Neural crest cell (in vitro differentiated cells): ENCODE measurements around the gene FLCN. TPM values are rescaled to one million over a fixed set of nuclear protein-coding genes. Genes with fewer than 3 reads are reported as not detected.
A peak's percentile ranks its signal among the peaks of the same experiment; 100 is the strongest.

Source experiments
- DNase-seq: peaks from one replicate; pipeline ENCODE4 v3.0.0; 2021; ENCODE audit warnings: low read depth, mixed read lengths, low spot score
- H3K27ac Mint-ChIP-seq: one replicate; pipeline ENCODE4 v1.8.0; 2021; ENCODE audit warnings: mild to moderate bottlenecking, mixed read lengths; ENCODE audit not compliant: unreplicated experiment
- H3K27me3 Mint-ChIP-seq: 2 replicates; pipeline ENCODE4 v1.8.0; 2021; ENCODE audit warnings: low read depth, mild to moderate bottlenecking, mixed read lengths
- H3K36me3 Mint-ChIP-seq: 2 replicates; pipeline ENCODE4 v1.8.0; 2021; ENCODE audit warnings: low read depth, mild to moderate bottlenecking, mixed read lengths
- H3K4me1 Mint-ChIP-seq: 2 replicates; pipeline ENCODE4 v1.8.0; 2021; ENCODE audit warnings: mixed read lengths
- H3K4me3 Mint-ChIP-seq: one replicate; pipeline ENCODE4 v1.8.0; 2021; ENCODE audit warnings: mild to moderate bottlenecking, mixed read lengths
- H3K9me3 Mint-ChIP-seq: 2 replicates; pipeline ENCODE4 v1.8.0; 2021; ENCODE audit warnings: mixed read lengths
- CTCF ChIP-seq: fragments of 200-600 bp; sonication (generic); conservative IDR thresholded peaks from 2 replicates; pipeline ENCODE4 v1.5.0; 2021; ENCODE audit warnings: antibody characterized with exemption, mild to moderate bottlenecking
- total RNA-seq: library from RNA; stranded (reverse); gene quantifications from 2 replicates; pipeline ENCODE4 v1.2.1, GENCODE V29; 2021

The FLCN gene
- total RNA-seq, 1 donor from 2014 or later, result 38.7 TPM

- H3K27ac Mint-ChIP-seq, result no peak overlapping the region
- no peak overlapping the region for H3K4me3 Mint-ChIP-seq
- H3K36me3 Mint-ChIP-seq, result peaks cover 14% of the 10 kb centered on the region
- H3K9me3 Mint-ChIP-seq, result no peaks in the 10 kb centered on the region
- TF ChIP-seq CTCF, result no peak
- no peaks in the 10 kb centered on the region for H3K27me3 Mint-ChIP-seq
- no peak for DNase-seq
- H3K4me1 Mint-ChIP-seq, result peaks cover 12% of the 10 kb centered on the region
Observed at GRCh38 chr17:17172001-17172939, 64.7 kb downstream of the FLCN start.

DNA sequence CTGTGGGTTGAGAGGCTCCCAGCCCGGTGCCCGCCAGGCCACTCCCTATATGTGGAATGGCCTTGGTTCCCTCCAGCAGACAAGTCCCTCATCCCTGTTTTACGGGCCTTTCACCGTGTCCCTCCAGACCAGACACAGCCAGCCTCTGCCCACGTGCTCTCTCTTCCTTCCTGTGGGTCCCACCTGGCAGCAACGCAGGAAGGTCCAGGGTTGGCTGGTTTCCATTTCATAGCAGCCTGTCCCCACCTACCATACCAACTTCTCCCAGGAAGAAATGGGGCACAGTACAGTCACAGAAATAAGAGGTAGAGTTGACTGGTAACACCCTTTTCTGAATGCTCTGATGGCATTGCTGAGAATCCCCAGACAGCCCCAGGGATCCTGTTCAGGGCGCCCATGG lies 65.8 kb downstream of the FLCN start:
- Mint-ChIP-seq H3K4me1 (peaks cover 12% of the 10 kb centered on the region), H3K27ac (no peak overlapping the region), H3K27me3 (no peaks in the 10 kb centered on the region), H3K4me3 (peak overlapping the region; percentile 44), H3K36me3 (peaks cover 11% of the 10 kb centered on the region), H3K9me3 (no peaks in the 10 kb centered on the region)
- no peak for TF ChIP-seq CTCF
- DNase-seq, result no peak

DNA sequence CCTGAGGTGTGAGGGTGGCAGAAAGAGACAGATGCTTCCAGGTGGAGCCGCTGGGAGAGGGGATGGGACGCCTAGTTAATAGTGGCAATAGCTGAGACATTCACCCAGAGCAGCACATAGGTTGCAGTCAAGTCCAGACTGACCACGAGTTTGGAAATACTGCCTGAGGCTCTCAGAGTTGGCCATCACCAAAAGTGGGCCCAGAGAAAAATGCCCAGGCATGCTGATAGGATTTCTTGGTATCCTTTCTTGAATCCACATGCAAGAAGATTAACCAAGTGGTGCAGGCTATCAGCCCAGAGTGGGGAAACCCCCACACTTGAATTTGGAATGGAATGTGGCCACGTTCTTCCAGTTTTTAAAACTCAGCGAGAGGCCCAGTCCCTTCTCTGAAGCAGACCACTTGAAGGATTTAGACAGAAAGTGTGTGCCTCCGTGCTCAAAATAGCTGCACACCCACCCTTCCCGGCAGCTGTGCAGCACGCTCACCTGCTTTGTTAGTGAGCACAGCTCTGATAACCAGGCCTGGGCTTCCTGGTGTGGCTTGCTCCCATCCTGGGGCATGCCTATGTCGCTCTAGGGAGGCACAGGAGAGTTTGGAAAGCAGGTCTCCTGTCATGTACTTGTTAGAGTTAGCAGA lies 66.5 kb downstream of the FLCN start:
- Mint-ChIP-seq H3K36me3 (peaks cover 9% of the 10 kb centered on the region), H3K27ac (no peak overlapping the region), H3K4me3 (no peak overlapping the region), H3K27me3 (no peaks in the 10 kb centered on the region), H3K9me3 (no peaks in the 10 kb centered on the region), H3K4me1 (peaks cover 12% of the 10 kb centered on the region)
- TF ChIP-seq CTCF, result no peak
- no peak for DNase-seq

- no peak overlapping the region for H3K27ac Mint-ChIP-seq
- H3K4me3 Mint-ChIP-seq, result no peak overlapping the region
- peaks cover 12% of the 10 kb centered on the region for H3K4me1 Mint-ChIP-seq
- no peak for TF ChIP-seq CTCF
- DNase-seq, result no peak
- no peaks in the 10 kb centered on the region for H3K27me3 Mint-ChIP-seq
- peaks cover 13% of the 10 kb centered on the region for H3K36me3 Mint-ChIP-seq
- no peaks in the 10 kb centered on the region for H3K9me3 Mint-ChIP-seq
Observed at GRCh38 chr17:17169396-17169795, 67.6 kb downstream of the FLCN start.

DNA sequence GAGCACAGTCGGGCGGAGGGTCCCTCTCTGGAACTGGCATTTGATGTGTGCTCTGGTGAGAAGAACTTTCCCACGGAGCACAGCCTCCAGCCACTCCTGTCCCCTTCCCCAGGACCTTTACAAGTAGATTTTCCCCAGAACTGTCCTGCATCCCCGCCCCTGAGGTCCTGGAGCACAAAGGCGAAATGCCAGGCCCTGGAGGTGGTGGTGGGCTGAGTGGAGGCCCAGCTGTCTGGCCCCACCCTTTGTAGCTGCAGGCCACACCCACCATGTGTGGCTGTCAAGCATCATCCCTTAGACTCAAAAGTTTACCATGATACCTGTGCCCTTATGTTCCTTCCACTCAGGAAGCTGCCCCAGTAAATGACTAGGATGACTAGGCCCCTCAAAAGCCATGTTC lies 68.6 kb downstream of the FLCN start:
- H3K27me3 Mint-ChIP-seq, result no peaks in the 10 kb centered on the region
- no peak overlapping the region for H3K4me3 Mint-ChIP-seq
- TF ChIP-seq CTCF, result no peak
- no peak for DNase-seq
- no peak overlapping the region for H3K27ac Mint-ChIP-seq
- no peaks in the 10 kb centered on the region for H3K9me3 Mint-ChIP-seq
- H3K36me3 Mint-ChIP-seq, result peaks cover 13% of the 10 kb centered on the region
- peaks cover 12% of the 10 kb centered on the region for H3K4me1 Mint-ChIP-seq
